H9 (cell line): ENCODE measurements around the gene NOTCH1. TPM values are rescaled to one million over a fixed set of nuclear protein-coding genes. Genes with fewer than 3 reads are reported as not detected.

Experiments used
- DNase-seq: peaks from one replicate; pipeline ENCODE4 v3.0.0-alpha.2; 2017
- H2AFZ ChIP-seq: one replicate; pipeline ENCODE4 v1.6.1; 2013; ENCODE audit warnings: mild to moderate bottlenecking, low read length, control low read depth, moderate library complexity
- H2AK5ac ChIP-seq: 2 replicates; pipeline ENCODE4 v1.6.1; 2013; ENCODE audit warnings: low read length, control low read depth, mixed read lengths; ENCODE audit not compliant: insufficient read length
- H2BK120ac ChIP-seq: one replicate; pipeline ENCODE4 v1.6.1; 2013; ENCODE audit warnings: low read depth, mild to moderate bottlenecking, low read length, control low read depth, inconsistent platforms; ENCODE audit not compliant: poor library complexity, severe bottlenecking
- H2BK12ac ChIP-seq: 2 replicates; pipeline ENCODE4 v1.6.1; 2013; ENCODE audit warnings: low read length, control low read depth, mixed read lengths, low read depth; ENCODE audit not compliant: insufficient read length
- H2BK15ac ChIP-seq: 2 replicates; pipeline ENCODE4 v1.6.1; 2013; ENCODE audit warnings: low read depth, low read length, control low read depth
- H2BK20ac ChIP-seq: one replicate; pipeline ENCODE4 v1.6.1; 2013; ENCODE audit warnings: low read depth, mild to moderate bottlenecking, low read length, control low read depth, inconsistent platforms; ENCODE audit not compliant: poor library complexity, severe bottlenecking
- H2BK5ac ChIP-seq: 2 replicates; pipeline ENCODE4 v1.6.1; 2013; ENCODE audit warnings: low read length, control low read depth, mixed read lengths; ENCODE audit not compliant: insufficient read length
- H3K14ac ChIP-seq: 2 replicates; pipeline ENCODE4 v1.6.1; 2013; ENCODE audit warnings: low read length, control low read depth; ENCODE audit not compliant: insufficient read depth
- H3K18ac ChIP-seq: 2 replicates; pipeline ENCODE4 v1.6.1; 2013; ENCODE audit warnings: low read depth, mild to moderate bottlenecking, mixed read lengths, low read length, control low read depth; ENCODE audit not compliant: insufficient read length
- H3K23ac ChIP-seq: 2 replicates; pipeline ENCODE4 v1.6.1; 2013; ENCODE audit warnings: low read length, control low read depth, mixed read lengths, low read depth; ENCODE audit not compliant: insufficient read length
- H3K23me2 ChIP-seq: 2 replicates; pipeline ENCODE4 v1.6.1; 2013; ENCODE audit warnings: low read depth, mild to moderate bottlenecking, mixed read lengths, low read length, control low read depth; ENCODE audit not compliant: insufficient read length, poor library complexity, severe bottlenecking
- H3K27ac ChIP-seq: 2 replicates; pipeline ENCODE4 v1.5.1; 2013; ENCODE audit warnings: low read length, control low read depth, mixed read lengths, low read depth; ENCODE audit not compliant: insufficient read length
- H3K27me3 ChIP-seq: 2 replicates; pipeline ENCODE4 v1.6.1; 2013; ENCODE audit warnings: low read length, control low read depth, inconsistent platforms; ENCODE audit not compliant: insufficient read depth
- H3K4ac ChIP-seq: 2 replicates; pipeline ENCODE4 v1.6.1; 2013; ENCODE audit warnings: low read depth, mild to moderate bottlenecking, control low read depth, inconsistent platforms, low read length, moderate library complexity
- H3K4me1 ChIP-seq: 2 replicates; pipeline ENCODE4 v1.6.1; 2013; ENCODE audit warnings: low read length, control low read depth, inconsistent platforms; ENCODE audit not compliant: insufficient read depth
- H3K4me2 ChIP-seq: 2 replicates; pipeline ENCODE4 v1.6.1; 2013; ENCODE audit warnings: low read length, control low read depth, mixed read lengths; ENCODE audit not compliant: insufficient read length, insufficient read depth
- H3K56ac ChIP-seq: 2 replicates; pipeline ENCODE4 v1.6.1; 2013; ENCODE audit warnings: low read depth, mild to moderate bottlenecking, mixed read lengths, low read length, control low read depth; ENCODE audit not compliant: insufficient read length
- H3K79me1 ChIP-seq: 2 replicates; pipeline ENCODE4 v1.6.1; 2013; ENCODE audit warnings: low read depth, mild to moderate bottlenecking, moderate library complexity, low read length, control low read depth, inconsistent platforms; ENCODE audit not compliant: insufficient read depth, poor library complexity, severe bottlenecking
- H3K79me2 ChIP-seq: 2 replicates; pipeline ENCODE4 v1.6.1; 2013; ENCODE audit warnings: low read length, control low read depth, inconsistent platforms; ENCODE audit not compliant: insufficient read depth
- H3K9ac ChIP-seq: 2 replicates; pipeline ENCODE4 v1.6.1; 2013; ENCODE audit warnings: low read length, control low read depth, mixed read lengths; ENCODE audit not compliant: insufficient read length; ENCODE audit errors: extremely low read depth
- H3K9me3 ChIP-seq: one replicate; pipeline ENCODE4 v1.6.1; 2013; ENCODE audit warnings: low read depth, low read length, inconsistent platforms; ENCODE audit not compliant: control insufficient read depth
- H3T11ph ChIP-seq: one replicate; pipeline ENCODE4 v1.6.1; 2013; ENCODE audit warnings: mild to moderate bottlenecking, low read length, control low read depth, inconsistent platforms
- H4K20me1 ChIP-seq: one replicate; pipeline ENCODE4 v1.6.1; 2013; ENCODE audit not compliant: control insufficient read depth, insufficient read length, insufficient read depth
- H4K5ac ChIP-seq: 2 replicates; pipeline ENCODE4 v1.6.1; 2013; ENCODE audit warnings: low read depth, mild to moderate bottlenecking, mixed read lengths, low read length, control low read depth; ENCODE audit not compliant: insufficient read length
- H4K8ac ChIP-seq: replicated peaks from 2 replicates; pipeline ENCODE4 v1.6.1; 2013; ENCODE audit warnings: low read length, control low read depth, mixed read lengths, low read depth; ENCODE audit not compliant: insufficient read length
- H4K91ac ChIP-seq: 2 replicates; pipeline ENCODE4 v1.6.1; 2013; ENCODE audit warnings: low read depth, mild to moderate bottlenecking, moderate library complexity, mixed read lengths, low read length, control low read depth; ENCODE audit not compliant: insufficient read length
- H3K27ac Mint-ChIP-seq, 3 experiments: 2 replicates in 2 of 3; 3 replicates in 1 of 3; pipeline ENCODE4 v1.8.0; 2020 to 2021; ENCODE audit warnings: mixed read lengths in 3 of 3, mild to moderate bottlenecking in 1 of 3, moderate library complexity in 1 of 3
- H3K27me3 Mint-ChIP-seq: 2 replicates; pipeline ENCODE4 v1.8.0; 2021; ENCODE audit warnings: low read depth, mild to moderate bottlenecking, moderate library complexity, mixed read lengths
- H3K36me3 Mint-ChIP-seq, 3 experiments: 2 replicates in 2 of 3; 3 replicates in 1 of 3; pipeline ENCODE4 v1.8.0; 2020 to 2021; ENCODE audit warnings: low read depth in 3 of 3, mixed read lengths in 3 of 3; ENCODE audit not compliant: insufficient read depth in 1 of 3
- H3K4me1 Mint-ChIP-seq, 2 experiments: 2 replicates each; pipeline ENCODE4 v1.8.0; 2020; ENCODE audit warnings: mixed read lengths in 2 of 2
- H3K4me3 Mint-ChIP-seq, 2 experiments: 2 replicates in 1 of 2; 3 replicates in 1 of 2; pipeline ENCODE4 v1.8.0; 2020 to 2021; ENCODE audit warnings: mild to moderate bottlenecking in 2 of 2, mixed read lengths in 2 of 2, moderate library complexity in 1 of 2
- H3K9me3 Mint-ChIP-seq, 2 experiments: 2 replicates in 1 of 2; 3 replicates in 1 of 2; pipeline ENCODE4 v1.8.0; 2020; ENCODE audit warnings: mild to moderate bottlenecking in 2 of 2, mixed read lengths in 2 of 2, moderate library complexity in 1 of 2
- WGBS: extraction: QIAGEN DNeasy Blood & Tissue Kit; methylation state at CpG from one replicate; pipeline ENCODE4 v1.1.7; 2013; ENCODE audit warnings: missing lambda C conversion rate, low lambda C conversion rate, mixed read lengths; ENCODE audit not compliant: insufficient read length; ENCODE audit errors: extremely low coverage; 5-methylcytosine and 5-hydroxymethylcytosine counted together
- total RNA-seq: library from RNA; stranded (reverse); gene quantifications from 2 replicates; pipeline ENCODE4 v1.2.1, GENCODE V29; 2021
- TF ChIP-seq, protein P1 (sequence below): fragments of 200-600 bp; sonication (generic); conservative IDR thresholded peaks from 3 replicates; pipeline ENCODE4 v1.8.0; 2021; ENCODE audit warnings: antibody characterized with exemption, mild to moderate bottlenecking

NOTCH1 gene
- total RNA-seq, 1 experiment from 2014 or later: 71.6 TPM

DNA sequence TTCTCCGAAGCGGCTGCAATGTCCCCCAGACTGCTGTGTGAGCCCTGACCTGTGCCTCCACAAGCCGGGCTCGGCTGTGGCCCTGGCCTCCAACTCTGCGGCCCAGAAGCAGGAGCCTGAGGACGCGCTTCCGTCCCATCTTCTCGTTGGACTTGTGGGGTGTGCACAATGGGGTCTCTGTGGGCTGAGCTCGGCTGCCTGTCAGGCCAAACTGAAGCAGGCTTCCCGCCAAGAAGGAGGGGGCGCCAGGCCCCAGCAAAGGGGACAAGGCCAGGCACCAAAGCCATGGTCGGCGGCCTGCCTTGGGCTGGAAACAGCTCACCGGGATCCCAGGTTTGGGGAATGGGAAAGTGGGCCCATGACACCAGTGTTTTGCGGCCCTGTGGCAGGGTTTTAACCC is 4.1 kb downstream of the NOTCH1 start:
- TF ChIP-seq, protein P1, sequence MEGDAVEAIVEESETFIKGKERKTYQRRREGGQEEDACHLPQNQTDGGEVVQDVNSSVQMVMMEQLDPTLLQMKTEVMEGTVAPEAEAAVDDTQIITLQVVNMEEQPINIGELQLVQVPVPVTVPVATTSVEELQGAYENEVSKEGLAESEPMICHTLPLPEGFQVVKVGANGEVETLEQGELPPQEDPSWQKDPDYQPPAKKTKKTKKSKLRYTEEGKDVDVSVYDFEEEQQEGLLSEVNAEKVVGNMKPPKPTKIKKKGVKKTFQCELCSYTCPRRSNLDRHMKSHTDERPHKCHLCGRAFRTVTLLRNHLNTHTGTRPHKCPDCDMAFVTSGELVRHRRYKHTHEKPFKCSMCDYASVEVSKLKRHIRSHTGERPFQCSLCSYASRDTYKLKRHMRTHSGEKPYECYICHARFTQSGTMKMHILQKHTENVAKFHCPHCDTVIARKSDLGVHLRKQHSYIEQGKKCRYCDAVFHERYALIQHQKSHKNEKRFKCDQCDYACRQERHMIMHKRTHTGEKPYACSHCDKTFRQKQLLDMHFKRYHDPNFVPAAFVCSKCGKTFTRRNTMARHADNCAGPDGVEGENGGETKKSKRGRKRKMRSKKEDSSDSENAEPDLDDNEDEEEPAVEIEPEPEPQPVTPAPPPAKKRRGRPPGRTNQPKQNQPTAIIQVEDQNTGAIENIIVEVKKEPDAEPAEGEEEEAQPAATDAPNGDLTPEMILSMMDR: no peak
- Histone ChIP-seq H4K20me1 (peaks cover 2% of the 10 kb centered on the region), H2AK5ac (no peak overlapping the region), H2BK5ac (no peak overlapping the region), H3K4me2 (no peak overlapping the region), H3T11ph (no peak overlapping the region), H2BK12ac (no peak overlapping the region), H3K9ac (no peak overlapping the region), H3K27ac (no peak overlapping the region), H3K56ac (no peak overlapping the region), H3K79me1 (peaks cover 15% of the 10 kb centered on the region), H3K23me2 (peaks cover 10% of the 10 kb centered on the region), H2BK120ac (no peak overlapping the region), H3K27me3 (no peaks in the 10 kb centered on the region), H3K23ac (no peak overlapping the region), H4K8ac (no peak overlapping the region), H3K18ac (no peak overlapping the region), H4K5ac (no peak overlapping the region), H3K9me3 (no peaks in the 10 kb centered on the region), H3K4me1 (no peaks in the 10 kb centered on the region), H3K79me2 (peaks cover 2% of the 10 kb centered on the region; the same call in 1 of the 2 replicates), H2AFZ (no peak overlapping the region), H3K4ac (no peak overlapping the region), H4K91ac (no peak overlapping the region), H2BK20ac (no peak overlapping the region), H2BK15ac (no peak overlapping the region), H3K14ac (no peak overlapping the region)
- no peak for DNase-seq
- Mint-ChIP-seq H3K4me1 (peaks cover 11 to 26% of the 10 kb centered on the region in 2 experiments), H3K4me3 (peak overlapping the region in 1 of 2 experiments; percentile 38; a peak in 1 of 5 replicates), H3K27me3 (no peaks in the 10 kb centered on the region; the same call in 1 of the 2 replicates), H3K9me3 (no peaks in the 10 kb centered on the region), H3K27ac (no peak overlapping the region; a peak in 1 of 7 replicates), H3K36me3 (peaks cover 12 to 56% (median 41%) of the 10 kb centered on the region in 3 experiments; a peak in 6 of 7 replicates)
- WGBS: no CpG with 5 or more reads among the region's 16 CpGs
